Fibroblast of lung (primary cell): ENCODE results near the gene SORL1. TPM values are rescaled to one million over a fixed set of nuclear protein-coding genes. Genes with fewer than 3 reads are reported as not detected.

Experiments used
- DNase-seq, 2 donors: peaks; one replicate each; pipeline versions ENCODE4 v3.0.0 to v3.0.0-alpha.2; 2010; ENCODE audit warnings: low read depth in 2 of 2
- H2AFZ ChIP-seq: 2 replicates; pipeline ENCODE4 v1.5.1; 2012; ENCODE audit warnings: low read length, control low read depth, inconsistent platforms
- H3K27ac ChIP-seq: 2 replicates; pipeline ENCODE4 v1.5.1; 2011; ENCODE audit warnings: low read length, control low read depth; ENCODE audit not compliant: insufficient read depth
- H3K27me3 ChIP-seq: 2 replicates; pipeline ENCODE4 v1.5.1; 2011; ENCODE audit warnings: mild to moderate bottlenecking, low read length; ENCODE audit not compliant: control insufficient read depth, insufficient read depth
- H3K36me3 ChIP-seq: 2 replicates; pipeline ENCODE4 v1.5.1; 2011; ENCODE audit warnings: low read length; ENCODE audit not compliant: control insufficient read depth, insufficient read depth
- H3K4me1 ChIP-seq: 2 replicates; pipeline ENCODE4 v1.5.1; 2011; ENCODE audit warnings: low read length; ENCODE audit not compliant: control insufficient read depth, insufficient read depth; ENCODE audit errors: extremely low read depth
- H3K4me2 ChIP-seq: 2 replicates; pipeline ENCODE4 v1.5.1; 2011; ENCODE audit warnings: low read length, control low read depth; ENCODE audit not compliant: insufficient read depth; ENCODE audit errors: extremely low read depth
- H3K4me3 ChIP-seq, 4 experiments: fragments of 200-600 bp in 1 of 4; sonication (generic) in 1 of 4; replicated peaks in 1 of 4; 2 replicates each; pipeline ENCODE4 v1.5.1; 2011 to 2016; ENCODE audit warnings: low read length in 4 of 4, low read depth in 3 of 4, mild to moderate bottlenecking in 3 of 4, control low read depth in 2 of 4, inconsistent platforms in 1 of 4, mixed read lengths in 1 of 4; ENCODE audit not compliant: insufficient read depth in 1 of 4; ENCODE audit errors: control extremely low read depth in 1 of 4
- H3K79me2 ChIP-seq: 2 replicates; pipeline ENCODE4 v1.5.1; 2012; ENCODE audit warnings: mild to moderate bottlenecking, low read length, inconsistent platforms; ENCODE audit not compliant: control insufficient read depth, insufficient read depth
- H3K9ac ChIP-seq: 2 replicates; pipeline ENCODE4 v1.5.1; 2011; ENCODE audit warnings: mild to moderate bottlenecking, low read length, control low read depth; ENCODE audit not compliant: insufficient read depth
- H3K9me3 ChIP-seq: 2 replicates; pipeline ENCODE4 v1.5.1; 2012; ENCODE audit warnings: low read depth, low read length; ENCODE audit not compliant: control insufficient read depth, insufficient read depth
- H4K20me1 ChIP-seq: 2 replicates; pipeline ENCODE4 v1.5.1; 2011; ENCODE audit warnings: low read length; ENCODE audit not compliant: control insufficient read depth, insufficient read depth; ENCODE audit errors: extremely low read depth
- CTCF ChIP-seq, 2 donors: IDR thresholded peaks in 1 of 2; conservative IDR thresholded peaks in 1 of 2; 1 replicate in 1 of 2; 2 replicates in 1 of 2; pipeline ENCODE4 v1.5.1; 2011 to 2012; ENCODE audit warnings: low read length in 2 of 2, control low read depth in 1 of 2, inconsistent platforms in 1 of 2, low read depth in 1 of 2, mild to moderate bottlenecking in 1 of 2
- EZH2 ChIP-seq: IDR thresholded peaks from 2 replicates; pipeline ENCODE4 v1.5.1; 2012; ENCODE audit warnings: low read length, control low read depth, mild to moderate bottlenecking; ENCODE audit errors: missing control alignments
- polyA plus RNA-seq, 2 donors: library from polyadenylated mRNA; depleted of rRNA in 1 of 2; stranded (reverse) in 1 of 2; unstranded in 1 of 2; fragments of >200 nt; gene quantifications; 2 replicates each; pipeline ENCODE4 v1.2.1, GENCODE V29; 2011 to 2012; ENCODE audit warnings: missing spikeins in 1 of 2
- total RNA-seq: library from RNA; depleted of rRNA; stranded (reverse); fragments of >200 nt; gene quantifications from 2 replicates; pipeline ENCODE4 v1.2.1, GENCODE V29; 2014

The SORL1 gene
- total and polyA plus RNA-seq, 2 donors (not counting 1 experiment from before 2014, with no cell fraction given) = 0.58 to 10.9 TPM

- DNase-seq = peak in 1 of 2 donors; percentile 41
- no peaks in the 10 kb centered on the region for H3K9me3 ChIP-seq
- H3K4me2 ChIP-seq = peak overlapping the region; percentile 13
- H2AFZ ChIP-seq = no peak overlapping the region
- H3K27me3 ChIP-seq = no peaks in the 10 kb centered on the region
- no peaks in the 10 kb centered on the region for H3K79me2 ChIP-seq
- peak overlapping the region; percentile 77 for H3K27ac ChIP-seq
- TF ChIP-seq CTCF (conservative IDR thresholded peaks at IDR 0.05 in 1 of 2, IDR thresholded peaks at IDR 0.05 in 1 of 2; ENCODE audit: low read depth in 1 of 2, low read length in 2 of 2) = no peak
- TF ChIP-seq EZH2 = no peak
- H3K36me3 ChIP-seq = peaks cover 2% of the 10 kb centered on the region
- no peak overlapping the region for H3K4me3 ChIP-seq
- no peaks in the 10 kb centered on the region for H4K20me1 ChIP-seq
- no peak overlapping the region for H3K9ac ChIP-seq
- H3K4me1 ChIP-seq = peaks cover 18% of the 10 kb centered on the region
These were observed 144.4 kb downstream of the SORL1 start for GRCh38 chr11:121596195-121597155.

DNA sequence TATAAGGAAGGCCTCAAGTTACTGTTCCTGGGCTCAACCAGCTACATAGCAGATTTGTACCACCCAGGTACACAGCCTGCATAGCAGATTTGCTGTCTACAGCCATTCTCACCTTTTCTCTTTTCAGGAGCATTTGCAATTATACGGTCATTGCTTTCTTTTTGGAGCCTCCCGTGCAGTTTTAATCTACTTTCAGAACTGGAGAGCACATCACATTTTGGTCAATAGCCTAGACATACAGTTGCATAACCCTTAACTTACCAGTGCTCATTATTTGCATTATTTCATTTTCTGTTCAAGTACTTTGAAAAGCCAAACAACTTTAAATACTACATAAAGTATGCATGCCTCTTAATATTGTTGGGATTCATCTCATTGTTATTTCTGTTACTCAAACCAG, 151.2 kb downstream of the SORL1 start:
- Histone ChIP-seq H2AFZ (no peak overlapping the region), H3K9ac (no peak overlapping the region), H4K20me1 (no peaks in the 10 kb centered on the region), H3K4me1 (no peaks in the 10 kb centered on the region), H3K27ac (no peak overlapping the region), H3K4me2 (no peak overlapping the region), H3K27me3 (no peaks in the 10 kb centered on the region), H3K9me3 (no peaks in the 10 kb centered on the region), H3K79me2 (no peaks in the 10 kb centered on the region), H3K36me3 (no peaks in the 10 kb centered on the region), H3K4me3 (no peak overlapping the region)
- DNase-seq = no peak
- TF ChIP-seq CTCF (conservative IDR thresholded peaks at IDR 0.05 in 1 of 2, IDR thresholded peaks at IDR 0.05 in 1 of 2; ENCODE audit: low read depth in 1 of 2, low read length in 2 of 2) (no peak), EZH2 (no peak)

GRCh38 chr11:121604152-121604551, 152.0 kb downstream of the SORL1 start:
- DNase-seq = no peak
- Histone ChIP-seq H3K9me3 (no peaks in the 10 kb centered on the region), H3K79me2 (no peaks in the 10 kb centered on the region), H3K36me3 (no peaks in the 10 kb centered on the region), H3K4me3 (no peak overlapping the region), H3K27me3 (no peaks in the 10 kb centered on the region), H3K4me2 (no peak overlapping the region), H3K9ac (no peak overlapping the region), H4K20me1 (no peaks in the 10 kb centered on the region), H3K4me1 (no peaks in the 10 kb centered on the region), H2AFZ (no peak overlapping the region), H3K27ac (no peak overlapping the region)
- TF ChIP-seq CTCF (conservative IDR thresholded peaks at IDR 0.05 in 1 of 2, IDR thresholded peaks at IDR 0.05 in 1 of 2; ENCODE audit: low read depth in 1 of 2, low read length in 2 of 2) (no peak), EZH2 (no peak)
